ENCODE results near the gene PAPSS1. TPM values are rescaled to one million over a fixed set of nuclear protein-coding genes. Genes with fewer than 3 reads are reported as not detected.

Gene PAPSS1
- total and polyA plus RNA-seq, 2 of the 8 experiments (the other 6 are each of a cell fraction or from before 2014, with no cell fraction given), result 79.2 to 98.5 TPM

GRCh38 chr4:107645604-107646003 lies 74.4 kb downstream of the PAPSS1 start:
- Histone ChIP-seq H3K9me3 (ENCODE audit: insufficient read depth in 2 of 2, low read depth in 1 of 2, low read length in 1 of 2) (no peaks in the 10 kb centered on the region), H2BK20ac (ENCODE audit: low read length) (no peak overlapping the region), H2AFZ (ENCODE audit: low read length) (no peak overlapping the region), H3K23me2 (ENCODE audit: low read depth, low read length) (no peaks in the 10 kb centered on the region), H3K79me2 (ENCODE audit: control insufficient read depth in 1 of 2, insufficient read depth in 2 of 2, low read length in 2 of 2) (peaks cover 0 to 3% of the 10 kb centered on the region in 2 experiments; a peak in 1 of 4 replicates), H3K27me3 (replicated peaks in 1 of 4; ENCODE audit: control insufficient read depth in 3 of 4, extremely low read depth in 1 of 4, insufficient read depth in 3 of 4, low read length in 3 of 4) (no peaks in the 10 kb centered on the region), H3K14ac (ENCODE audit: insufficient read length) (no peak overlapping the region), H2BK15ac (ENCODE audit: low read length) (no peak overlapping the region), H2AK5ac (ENCODE audit: low read depth, low read length) (no peak overlapping the region), H2BK120ac (replicated peaks; ENCODE audit: low read depth, low read length) (no peak overlapping the region), H4K20me1 (replicated peaks in 1 of 2; ENCODE audit: control insufficient read depth in 1 of 2, insufficient read depth in 2 of 2, low read length in 2 of 2) (peaks cover 3 to 11% of the 10 kb centered on the region in 2 experiments), H3K23ac (ENCODE audit: insufficient read length) (no peak overlapping the region), H3K4ac (replicated peaks; ENCODE audit: insufficient read length, low read depth, low read length) (no peak overlapping the region), H4K8ac (ENCODE audit: extremely low read depth, insufficient read depth, low read length) (no peak overlapping the region), H3K4me1 (replicated peaks in 1 of 4; ENCODE audit: control insufficient read depth in 3 of 4, insufficient read depth in 4 of 4, low read length in 3 of 4) (peaks cover 6 to 10% (median 6%) of the 10 kb centered on the region in 4 experiments; a peak in 6 of 7 replicates), H3K4me2 (ENCODE audit: insufficient read depth in 1 of 2, low read depth in 2 of 2, low read length in 2 of 2) (no peak overlapping the region), H2BK12ac (ENCODE audit: low read depth, low read length) (no peak overlapping the region), H3K36me3 (ENCODE audit: control insufficient read depth in 2 of 4, insufficient read depth in 4 of 4, low read length in 3 of 4) (peaks cover 0 to 14% (median 5%) of the 10 kb centered on the region in 4 experiments; a peak in 5 of 8 replicates), H3K27ac (ENCODE audit: low read depth, low read length) (no peak overlapping the region), H3K18ac (ENCODE audit: extremely low read depth, low read length) (no peak overlapping the region), H3K9ac (replicated peaks in 1 of 4; ENCODE audit: extremely low read depth in 1 of 4, low read depth in 3 of 4, low read length in 3 of 4) (no peak overlapping the region), H3K4me3 (ENCODE audit: extremely low read depth in 1 of 4, insufficient read depth in 2 of 4, low read depth in 3 of 4, low read length in 4 of 4) (no peak overlapping the region), H3K56ac (replicated peaks; ENCODE audit: insufficient read length, low read depth, low read length) (no peak overlapping the region), H4K91ac (replicated peaks; ENCODE audit: insufficient read length, low read length) (no peak overlapping the region), H3K79me1 (ENCODE audit: low read depth, low read length) (no peaks in the 10 kb centered on the region), H4K5ac (ENCODE audit: insufficient read length, low read depth, low read length) (no peak overlapping the region), H2BK5ac (ENCODE audit: low read depth, low read length) (no peak overlapping the region)
- ChIA-PET POLR2A (ENCODE audit: partially characterized antibody) (no interaction called here), CTCF (ENCODE audit: partially characterized antibody) (no interaction called here)
- no peak for FAIRE-seq
- 93% methylated on average over 4 of the region's 4 CpGs; no CpG with 5 or more reads in 1 of the 2 experiments for WGBS, 2 experiments (ENCODE audit: extremely low coverage in 1 of 2, insufficient coverage in 1 of 2, insufficient read length in 1 of 2, insufficient replicate concordance in 2 of 2, low coverage in 1 of 2, low lambda C conversion rate in 2 of 2, missing lambda C conversion rate in 1 of 2)
- TF ChIP-seq SIN3A (conservative IDR thresholded peaks at IDR 0.05 in 1 of 2, IDR thresholded peaks at IDR 0.05 in 1 of 2; ENCODE audit: low read depth in 1 of 2, low read length in 2 of 2), result no peak
- no peak for TF ChIP-seq SP1 (IDR thresholded peaks at IDR 0.05; ENCODE audit: low read depth, low read length)
- no peak for TF ChIP-seq SAP30 (IDR thresholded peaks at IDR 0.05; ENCODE audit: insufficient read depth, insufficient replicate concordance, low read length)
- TF ChIP-seq CTBP2 (IDR thresholded peaks at IDR 0.05; ENCODE audit: borderline replicate concordance, insufficient read depth, insufficient read length, low read length), result no peak
- no peak for TF ChIP-seq BCL11A (IDR thresholded peaks at IDR 0.05; ENCODE audit: low read depth in 2 of 2, low read length in 2 of 2)
- no peak for TF ChIP-seq HDAC6 (IDR thresholded peaks at IDR 0.05; ENCODE audit: low read depth, low read length)
- TF ChIP-seq HDAC2 (IDR thresholded peaks at IDR 0.05; ENCODE audit: borderline replicate concordance in 1 of 2, low read depth in 2 of 2, low read length in 2 of 2), result no peak
- TF ChIP-seq KDM4A (IDR thresholded peaks at IDR 0.05; ENCODE audit: low read depth, low read length, severe bottlenecking), result no peak
- TF ChIP-seq CHD2 (IDR thresholded peaks at IDR 0.05; ENCODE audit: low read length), result no peak
- TF ChIP-seq GTF2F1 (IDR thresholded peaks at IDR 0.05; ENCODE audit: borderline replicate concordance, low read depth, low read length), result no peak
- TF ChIP-seq BACH1 (IDR thresholded peaks at IDR 0.05; ENCODE audit: low read length), result no peak
- TF ChIP-seq POLR2A (IDR thresholded peaks at IDR 0.05; ENCODE audit: control extremely low read depth in 1 of 2, low read depth in 2 of 2, low read length in 2 of 2), result no peak
- no peak for TF ChIP-seq TAF1 (IDR thresholded peaks at IDR 0.05; ENCODE audit: low read depth, low read length)
- no peak for TF ChIP-seq CBX8 (IDR thresholded peaks at IDR 0.05; ENCODE audit: borderline replicate concordance, low read depth, low read length)
- no peak for DNase-seq (ENCODE audit: low read depth in 1 of 2, low spot score in 2 of 2)

Data from H1 (cell line).